Activated CD8-positive, alpha-beta T cell treated with anti-CD3 and anti-CD28 coated beads for 36 hours (primary cell): Measurements from ENCODE around the gene PAX7. TPM values are rescaled to one million over a fixed set of nuclear protein-coding genes. Genes with fewer than 3 reads are reported as not detected.

Source experiments
- ATAC-seq: fragments of 200-7000 bp; cut with Tn5 transposase; one replicate; pipeline ENCODE4 v1.10.0; 2021; ENCODE audit warnings: mild to moderate bottlenecking, moderate library complexity
- CTCF ChIA-PET: fragments of 350-600 bp; sonication (Branson Sonifier 250); formaldehyde crosslinking; loops from one replicate; lab custom pipeline; 2021; ENCODE audit warnings: antibody characterized with exemption; lab: Charles Lee
- POLR2A ChIA-PET: fragments of 350-600 bp; sonication (Branson Sonifier 250); formaldehyde crosslinking; loops from one replicate; lab custom pipeline; 2021; ENCODE audit warnings: antibody characterized with exemption; lab: Charles Lee
- DNase-seq: peaks from one replicate; pipeline ENCODE4 v3.0.0-alpha.2; 2020
- H3K27ac Mint-ChIP-seq: one replicate; pipeline ENCODE4 v1.8.0; 2021; ENCODE audit warnings: mild to moderate bottlenecking, mixed read lengths
- H3K27me3 Mint-ChIP-seq: one replicate; pipeline ENCODE4 v1.8.0; 2021; ENCODE audit warnings: mixed read lengths
- H3K36me3 Mint-ChIP-seq: one replicate; pipeline ENCODE4 v1.8.0; 2021; ENCODE audit warnings: low read depth, mixed read lengths
- H3K4me1 Mint-ChIP-seq: one replicate; pipeline ENCODE4 v1.8.0; 2021; ENCODE audit warnings: low read depth, mixed read lengths
- H3K4me3 Mint-ChIP-seq: one replicate; pipeline ENCODE4 v1.8.0; 2021; ENCODE audit warnings: mild to moderate bottlenecking, moderate library complexity, mixed read lengths
- H3K9me3 Mint-ChIP-seq: one replicate; pipeline ENCODE4 v1.8.0; 2021; ENCODE audit warnings: mixed read lengths
- intact Hi-C: fragments of 100-400 bp; cut with micrococcal nuclease; formaldehyde crosslinking; loops from one replicate; pipeline ENCODE4 v1.10.0; 2022
- total RNA-seq, 2 experiments: library from RNA; stranded (reverse); gene quantifications; one replicate each; pipeline ENCODE4 v1.2.3, GENCODE V29; 2021
- TF ChIP-seq, protein P1 (sequence below): fragments of 200-600 bp; IDR thresholded peaks from one replicate; pipeline ENCODE4 v1.8.0; 2022; ENCODE audit warnings: antibody characterized with exemption, mild to moderate bottlenecking

PAX7 gene
- total RNA-seq, 2 experiments from 2014 or later, result not detected

- ChIA-PET POLR2A (no interaction called here), CTCF (interaction anchor here (1.7 to 2.3 kb wide), 2 partner anchors 64 to 80 kb away, joined by 4 to 6 read pairs; no protein-coding TSS in a partner anchor)
- Mint-ChIP-seq H3K27me3 (no peaks in the 10 kb centered on the region), H3K9me3 (no peaks in the 10 kb centered on the region), H3K36me3 (no peaks in the 10 kb centered on the region), H3K27ac (no peak overlapping the region), H3K4me3 (no peak overlapping the region), H3K4me1 (peaks cover 20% of the 10 kb centered on the region)
- intact Hi-C loops, result no loop called here
- TF ChIP-seq, protein P1, sequence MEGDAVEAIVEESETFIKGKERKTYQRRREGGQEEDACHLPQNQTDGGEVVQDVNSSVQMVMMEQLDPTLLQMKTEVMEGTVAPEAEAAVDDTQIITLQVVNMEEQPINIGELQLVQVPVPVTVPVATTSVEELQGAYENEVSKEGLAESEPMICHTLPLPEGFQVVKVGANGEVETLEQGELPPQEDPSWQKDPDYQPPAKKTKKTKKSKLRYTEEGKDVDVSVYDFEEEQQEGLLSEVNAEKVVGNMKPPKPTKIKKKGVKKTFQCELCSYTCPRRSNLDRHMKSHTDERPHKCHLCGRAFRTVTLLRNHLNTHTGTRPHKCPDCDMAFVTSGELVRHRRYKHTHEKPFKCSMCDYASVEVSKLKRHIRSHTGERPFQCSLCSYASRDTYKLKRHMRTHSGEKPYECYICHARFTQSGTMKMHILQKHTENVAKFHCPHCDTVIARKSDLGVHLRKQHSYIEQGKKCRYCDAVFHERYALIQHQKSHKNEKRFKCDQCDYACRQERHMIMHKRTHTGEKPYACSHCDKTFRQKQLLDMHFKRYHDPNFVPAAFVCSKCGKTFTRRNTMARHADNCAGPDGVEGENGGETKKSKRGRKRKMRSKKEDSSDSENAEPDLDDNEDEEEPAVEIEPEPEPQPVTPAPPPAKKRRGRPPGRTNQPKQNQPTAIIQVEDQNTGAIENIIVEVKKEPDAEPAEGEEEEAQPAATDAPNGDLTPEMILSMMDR, result no peak
- ATAC-seq (no peak), DNase-seq (no peak)
Measured at GRCh38 chr1:18661404-18662285, 31.0 kb downstream of the PAX7 start.

DNA sequence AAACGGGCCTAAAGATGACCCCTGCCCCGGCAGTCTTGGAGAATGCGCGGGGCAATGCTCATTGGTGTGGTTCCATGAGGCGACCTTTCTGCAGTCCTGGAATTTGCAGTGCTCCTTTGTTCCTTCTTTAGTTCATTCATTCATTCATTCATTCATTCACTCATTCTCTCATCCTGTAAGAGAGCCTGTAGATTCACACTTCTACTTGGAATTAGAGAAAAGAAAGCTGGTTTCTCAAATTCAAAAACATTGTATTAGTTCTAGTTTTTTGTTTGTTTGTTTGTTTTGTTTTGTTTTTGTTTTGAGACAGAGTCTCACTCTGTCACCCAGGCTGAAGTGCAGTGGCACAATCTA, 31.6 kb downstream of the PAX7 start:
- H3K27ac Mint-ChIP-seq, result no peak overlapping the region
- no peaks in the 10 kb centered on the region for H3K27me3 Mint-ChIP-seq
- TF ChIP-seq, protein P1, result no peak
- no peaks in the 10 kb centered on the region for H3K36me3 Mint-ChIP-seq
- no peak for DNase-seq
- ChIA-PET CTCF (interaction anchor here (1.1 to 2.3 kb wide), 3 partner anchors 23 to 81 kb away, joined by 4 to 6 read pairs (median 5); no protein-coding TSS in a partner anchor), POLR2A (no interaction called here)
- H3K4me1 Mint-ChIP-seq, result peaks cover 26% of the 10 kb centered on the region
- no peak for ATAC-seq
- no peaks in the 10 kb centered on the region for H3K9me3 Mint-ChIP-seq
- no peak overlapping the region for H3K4me3 Mint-ChIP-seq
- intact Hi-C loops, result no loop called here

DNA sequence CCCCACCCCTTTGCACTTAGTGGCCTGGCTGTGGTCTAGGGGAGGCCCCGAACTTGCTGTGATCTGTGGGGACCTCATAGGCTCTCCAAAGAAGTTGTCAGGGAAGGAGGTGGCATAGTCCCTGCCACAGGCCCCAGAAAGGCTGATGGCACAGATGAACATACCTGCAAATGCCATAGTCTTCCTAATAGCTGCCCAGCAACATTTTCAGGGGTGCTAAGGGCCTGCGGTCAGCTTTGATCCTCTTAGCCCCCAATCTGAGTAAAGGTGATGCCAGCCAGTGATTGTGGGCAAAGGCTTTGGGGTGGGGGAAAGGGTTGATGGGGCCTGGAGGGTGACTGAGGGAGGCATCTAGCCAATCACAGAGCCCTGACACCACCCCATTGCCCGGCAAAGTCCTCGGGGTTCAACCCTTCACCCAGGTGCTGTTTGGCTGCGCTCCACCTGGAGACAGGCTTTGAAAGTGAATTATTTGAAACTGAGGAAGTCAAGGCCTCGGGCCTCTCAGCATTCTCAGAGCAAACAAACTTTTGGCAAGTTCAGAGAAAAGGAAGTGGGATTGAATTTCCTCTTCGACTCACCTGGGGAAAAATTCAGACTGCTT, 35.8 kb downstream of the PAX7 start:
- POLR2A ChIA-PET, result no interaction called here
- no peaks in the 10 kb centered on the region for H3K27me3 Mint-ChIP-seq
- DNase-seq, result no peak
- intact Hi-C loops, result no loop called here
- no peak overlapping the region for H3K27ac Mint-ChIP-seq
- peaks cover 19% of the 10 kb centered on the region for H3K4me1 Mint-ChIP-seq
- H3K36me3 Mint-ChIP-seq, result no peaks in the 10 kb centered on the region
- H3K9me3 Mint-ChIP-seq, result no peaks in the 10 kb centered on the region
- CTCF ChIA-PET, result interaction anchor here (0.7 to 1.0 kb wide), 3 partner anchors 69 to 218 kb away, joined by 3 read pairs; no protein-coding TSS in a partner anchor
- no peak overlapping the region for H3K4me3 Mint-ChIP-seq
- ATAC-seq, result no peak
- TF ChIP-seq, protein P1, result no peak

DNA sequence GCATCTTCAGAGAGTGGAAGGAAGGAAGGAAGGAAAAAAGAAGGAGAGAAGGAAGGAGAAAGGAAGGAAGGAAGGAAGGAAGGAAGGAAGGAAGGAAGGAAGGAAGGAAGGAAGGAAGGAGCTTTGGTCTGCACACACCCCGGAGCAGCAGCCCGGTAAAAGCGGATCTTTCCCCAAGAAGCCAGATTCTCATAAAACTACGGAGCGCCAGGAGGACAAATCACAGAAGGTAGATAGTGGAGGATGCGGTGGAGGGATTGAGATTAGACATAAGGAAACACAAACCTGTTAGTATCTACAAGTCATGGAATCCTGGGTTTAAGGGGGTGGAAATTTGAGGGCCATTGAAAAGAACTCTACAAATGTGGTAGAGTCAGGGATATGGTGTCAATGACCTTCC, 36.7 kb downstream of the PAX7 start:
- Mint-ChIP-seq H3K27me3 (no peaks in the 10 kb centered on the region), H3K36me3 (no peaks in the 10 kb centered on the region), H3K9me3 (no peaks in the 10 kb centered on the region), H3K4me3 (no peak overlapping the region), H3K27ac (no peak overlapping the region), H3K4me1 (peaks cover 13% of the 10 kb centered on the region)
- TF ChIP-seq, protein P1, result no peak
- no peak for ATAC-seq
- intact Hi-C loops, result no loop called here
- CTCF ChIA-PET, result interaction anchor here (3.3 kb wide), 1 partner anchor 14 kb away, joined by 15 read pairs; no protein-coding TSS in a partner anchor
- DNase-seq, result no peak
- POLR2A ChIA-PET, result no interaction called here

DNA sequence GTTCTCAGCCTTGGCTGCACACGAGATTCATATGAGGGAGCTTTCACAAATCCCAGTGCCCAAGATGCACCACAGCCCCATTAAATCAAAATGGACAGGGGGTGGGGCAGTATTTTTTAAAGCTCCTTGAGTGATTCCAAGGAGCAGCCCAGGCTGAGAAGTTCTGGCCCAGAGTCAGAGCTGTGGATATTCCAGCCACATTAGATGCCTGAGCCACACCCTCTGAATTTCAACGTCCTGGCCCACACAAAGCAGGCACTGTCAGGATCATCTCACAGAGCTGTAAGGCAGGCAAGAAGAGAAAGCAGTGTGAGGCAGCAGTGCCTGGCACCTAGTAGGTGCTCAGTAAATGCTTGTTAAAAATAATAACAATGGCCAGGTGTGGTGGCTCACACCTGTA, 37.4 kb downstream of the PAX7 start:
- DNase-seq (no peak), ATAC-seq (no peak)
- intact Hi-C loops, result no loop called here
- ChIA-PET CTCF (interaction anchor here (3.3 kb wide), 1 partner anchor 13 kb away, joined by 15 read pairs; no protein-coding TSS in a partner anchor), POLR2A (no interaction called here)
- Mint-ChIP-seq H3K27me3 (no peaks in the 10 kb centered on the region), H3K4me3 (no peak overlapping the region), H3K9me3 (no peaks in the 10 kb centered on the region), H3K4me1 (peaks cover 13% of the 10 kb centered on the region), H3K27ac (no peak overlapping the region), H3K36me3 (no peaks in the 10 kb centered on the region)
- TF ChIP-seq, protein P1, result no peak
